ENCODE results near the gene XPNPEP3. TPM values are rescaled to one million over a fixed set of nuclear protein-coding genes. Genes with fewer than 3 reads are reported as not detected.

XPNPEP3 gene
- total RNA-seq, 1 experiment from 2014 or later: 33.1 TPM

DNA sequence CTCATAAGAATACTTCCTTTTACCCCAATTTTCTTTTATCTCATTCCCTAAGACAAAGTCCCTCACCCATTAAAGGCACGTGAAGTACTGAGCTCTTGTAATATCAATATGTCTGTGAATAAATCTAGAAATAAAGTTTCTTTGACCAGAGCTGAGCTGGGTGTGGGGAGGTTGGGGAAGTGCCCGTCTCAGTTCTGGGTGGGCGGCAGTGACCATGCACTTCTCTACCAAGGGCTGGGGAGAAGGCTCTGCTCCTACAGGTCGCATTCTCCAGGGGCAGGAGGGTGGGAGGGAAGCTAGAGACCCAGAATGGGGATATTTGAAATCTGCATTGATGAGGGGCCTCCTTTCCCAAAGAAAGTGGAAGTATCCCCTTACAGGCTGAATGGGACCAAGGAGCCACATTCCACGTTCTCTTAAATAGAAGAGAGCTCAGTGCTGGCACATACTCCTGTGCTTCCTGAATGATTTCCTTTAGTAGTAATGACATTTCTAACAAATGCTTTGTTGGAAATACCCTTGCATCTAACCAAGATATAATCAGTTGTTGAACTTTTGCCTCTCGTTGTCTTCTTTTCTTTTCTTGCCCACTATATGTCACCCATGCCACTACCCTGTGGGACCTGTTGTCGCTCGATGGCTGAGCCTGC, 110.3 kb downstream of the XPNPEP3 start:
- no peaks in the 10 kb centered on the region for H3K4me1 Mint-ChIP-seq (ENCODE audit: insufficient read depth, unreplicated experiment)
- H3K27ac Mint-ChIP-seq (ENCODE audit: low read depth, unreplicated experiment): no peak overlapping the region
- TF ChIP-seq, protein P1, sequence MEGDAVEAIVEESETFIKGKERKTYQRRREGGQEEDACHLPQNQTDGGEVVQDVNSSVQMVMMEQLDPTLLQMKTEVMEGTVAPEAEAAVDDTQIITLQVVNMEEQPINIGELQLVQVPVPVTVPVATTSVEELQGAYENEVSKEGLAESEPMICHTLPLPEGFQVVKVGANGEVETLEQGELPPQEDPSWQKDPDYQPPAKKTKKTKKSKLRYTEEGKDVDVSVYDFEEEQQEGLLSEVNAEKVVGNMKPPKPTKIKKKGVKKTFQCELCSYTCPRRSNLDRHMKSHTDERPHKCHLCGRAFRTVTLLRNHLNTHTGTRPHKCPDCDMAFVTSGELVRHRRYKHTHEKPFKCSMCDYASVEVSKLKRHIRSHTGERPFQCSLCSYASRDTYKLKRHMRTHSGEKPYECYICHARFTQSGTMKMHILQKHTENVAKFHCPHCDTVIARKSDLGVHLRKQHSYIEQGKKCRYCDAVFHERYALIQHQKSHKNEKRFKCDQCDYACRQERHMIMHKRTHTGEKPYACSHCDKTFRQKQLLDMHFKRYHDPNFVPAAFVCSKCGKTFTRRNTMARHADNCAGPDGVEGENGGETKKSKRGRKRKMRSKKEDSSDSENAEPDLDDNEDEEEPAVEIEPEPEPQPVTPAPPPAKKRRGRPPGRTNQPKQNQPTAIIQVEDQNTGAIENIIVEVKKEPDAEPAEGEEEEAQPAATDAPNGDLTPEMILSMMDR (IDR thresholded peaks at IDR 0.05; ENCODE audit: unreplicated experiment): no peak
- ChIA-PET POLR2A (interaction anchor here (1.0 to 2.1 kb wide), 2 partner anchors 16 to 55 kb away, joined by 5 to 16 read pairs; partner anchors contain the start of gene RBX1), CTCF (interaction anchor here (0.6 kb wide), 1 partner anchor 490 kb away, joined by 5 read pairs; no protein-coding TSS in a partner anchor)
- BruUV-seq (replicated peaks): no TSS peak
- no peak overlapping the region for H3K4me3 Mint-ChIP-seq (ENCODE audit: unreplicated experiment)
- no peak for DNase-seq (ENCODE audit: unreplicated experiment)
- intact Hi-C loops (cut with micrococcal nuclease): no loop called here
- H3K9me3 Mint-ChIP-seq (ENCODE audit: unreplicated experiment): no peaks in the 10 kb centered on the region
- peaks cover 91% of the 10 kb centered on the region for H3K36me3 Mint-ChIP-seq (ENCODE audit: insufficient read depth, unreplicated experiment)
- no peaks in the 10 kb centered on the region for H3K27me3 Mint-ChIP-seq (ENCODE audit: insufficient read depth, unreplicated experiment)

DNA sequence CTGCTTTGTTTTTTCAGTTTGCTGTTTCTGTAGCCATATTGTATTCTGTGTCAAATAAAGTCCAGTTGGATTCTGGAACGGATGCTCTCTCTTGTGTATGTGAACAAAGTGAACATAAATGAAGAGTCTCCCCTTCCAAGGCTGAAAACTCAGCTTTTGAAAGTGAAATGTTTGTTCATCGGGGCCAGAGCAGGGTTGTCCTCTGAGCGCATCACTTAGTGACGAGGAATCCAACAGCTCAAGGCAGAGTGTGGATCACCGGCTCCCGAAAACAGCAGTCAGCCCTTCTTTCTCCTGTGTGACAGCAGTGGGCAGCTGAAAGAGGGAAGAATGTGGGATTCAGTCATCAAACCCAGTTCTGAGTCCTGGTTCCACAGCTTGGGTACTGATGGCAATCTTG, 115.6 kb downstream of the XPNPEP3 start:
- Mint-ChIP-seq H3K27me3 (ENCODE audit: insufficient read depth, unreplicated experiment) (no peaks in the 10 kb centered on the region), H3K4me1 (ENCODE audit: insufficient read depth, unreplicated experiment) (no peaks in the 10 kb centered on the region), H3K27ac (ENCODE audit: low read depth, unreplicated experiment) (no peak overlapping the region), H3K36me3 (ENCODE audit: insufficient read depth, unreplicated experiment) (peaks cover 53% of the 10 kb centered on the region), H3K9me3 (ENCODE audit: unreplicated experiment) (no peaks in the 10 kb centered on the region), H3K4me3 (ENCODE audit: unreplicated experiment) (no peak overlapping the region)
- POLR2A ChIA-PET: interaction anchor here (0.6 to 3.3 kb wide), 6 partner anchors 12 to 79 kb away, joined by 3 to 14 read pairs (median 4); partner anchors contain the start of gene RBX1
- TF ChIP-seq, protein P1 (IDR thresholded peaks at IDR 0.05; ENCODE audit: unreplicated experiment): no peak
- DNase-seq (ENCODE audit: unreplicated experiment): no peak
- CTCF ChIA-PET: interaction anchor here (0.6 kb wide), 2 partner anchors 172 to 667 kb away, joined by 3 to 4 read pairs; no protein-coding TSS in a partner anchor
- intact Hi-C loops (cut with micrococcal nuclease): no loop called here
- no TSS peak for BruUV-seq (replicated peaks)

DNA sequence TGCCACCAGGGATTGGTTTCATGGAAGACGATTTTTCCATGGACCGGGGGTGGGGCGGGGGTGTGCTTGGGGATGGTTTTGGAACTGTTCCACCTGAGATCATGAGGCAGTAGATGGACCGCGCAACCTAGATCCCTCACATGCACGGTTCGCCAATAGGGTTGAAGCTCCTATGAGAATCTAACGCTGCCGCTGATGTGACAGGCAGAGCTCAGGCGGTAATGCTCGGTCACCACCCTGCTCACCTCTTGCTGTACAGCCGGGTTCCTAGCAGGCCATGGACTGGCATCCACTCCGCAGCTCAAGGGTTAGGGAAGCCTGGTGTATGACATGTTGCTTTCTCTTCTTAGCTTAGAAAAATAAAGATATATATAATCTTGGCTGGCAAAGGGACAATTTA, 116.2 kb downstream of the XPNPEP3 start:
- POLR2A ChIA-PET: interaction anchor here (0.6 to 3.3 kb wide), 4 partner anchors 18 to 49 kb away, joined by 3 to 14 read pairs (median 6); partner anchors contain the start of gene RBX1
- Mint-ChIP-seq H3K36me3 (ENCODE audit: insufficient read depth, unreplicated experiment) (peaks cover 47% of the 10 kb centered on the region), H3K27me3 (ENCODE audit: insufficient read depth, unreplicated experiment) (no peaks in the 10 kb centered on the region), H3K4me1 (ENCODE audit: insufficient read depth, unreplicated experiment) (no peaks in the 10 kb centered on the region), H3K27ac (ENCODE audit: low read depth, unreplicated experiment) (no peak overlapping the region), H3K4me3 (ENCODE audit: unreplicated experiment) (no peak overlapping the region), H3K9me3 (ENCODE audit: unreplicated experiment) (no peaks in the 10 kb centered on the region)
- intact Hi-C loops (cut with micrococcal nuclease): no loop called here
- BruUV-seq (replicated peaks): no TSS peak
- TF ChIP-seq, protein P1 (IDR thresholded peaks at IDR 0.05; ENCODE audit: unreplicated experiment): no peak
- no peak for DNase-seq (ENCODE audit: unreplicated experiment)
- CTCF ChIA-PET: interaction anchor here (0.6 kb wide), 1 partner anchor 668 kb away, joined by 3 read pairs; no protein-coding TSS in a partner anchor

DNA sequence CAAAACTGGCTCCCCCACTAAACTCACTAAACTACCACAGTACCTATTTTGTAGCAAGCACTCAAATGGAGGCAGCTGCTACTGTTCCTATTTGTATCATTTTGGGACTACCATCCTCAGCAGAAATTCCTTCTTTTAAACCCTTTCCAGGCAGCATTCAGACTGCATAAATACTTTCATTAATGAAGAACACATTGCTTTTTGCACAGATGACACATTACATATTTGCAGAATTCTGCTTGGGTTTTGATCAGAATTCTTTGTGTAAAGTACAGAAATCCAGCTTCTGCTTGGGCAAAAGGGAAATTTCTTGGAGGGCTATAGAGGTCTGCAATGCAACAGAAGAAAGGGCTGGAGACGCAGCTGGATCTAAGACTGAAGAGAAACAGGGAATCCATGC, 118.4 kb downstream of the XPNPEP3 start:
- no peak overlapping the region for H3K27ac Mint-ChIP-seq (ENCODE audit: low read depth, unreplicated experiment)
- no peak for DNase-seq (ENCODE audit: unreplicated experiment)
- H3K27me3 Mint-ChIP-seq (ENCODE audit: insufficient read depth, unreplicated experiment): no peaks in the 10 kb centered on the region
- no peaks in the 10 kb centered on the region for H3K4me1 Mint-ChIP-seq (ENCODE audit: insufficient read depth, unreplicated experiment)
- intact Hi-C loops (cut with micrococcal nuclease): no loop called here
- H3K36me3 Mint-ChIP-seq (ENCODE audit: insufficient read depth, unreplicated experiment): peaks cover 28% of the 10 kb centered on the region
- ChIA-PET POLR2A (interaction anchor here (1.1 to 2.0 kb wide), 2 partner anchors 15 to 26 kb away, joined by 3 to 4 read pairs; no protein-coding TSS in a partner anchor), CTCF (interaction anchor here (0.7 kb wide), 2 partner anchors 11 to 81 kb away, joined by 3 to 4 read pairs; no protein-coding TSS in a partner anchor)
- BruUV-seq (replicated peaks): no TSS peak
- TF ChIP-seq, protein P1 (IDR thresholded peaks at IDR 0.05; ENCODE audit: unreplicated experiment): no peak
- H3K9me3 Mint-ChIP-seq (ENCODE audit: unreplicated experiment): no peaks in the 10 kb centered on the region
- H3K4me3 Mint-ChIP-seq (ENCODE audit: unreplicated experiment): no peak overlapping the region
